Lower leg skin (tissue), 3 donors: ENCODE measurements around the gene ZNF524.

Experiments used
- CTCF ChIP-seq, 3 donors: fragments of 450-650 bp; IDR thresholded peaks; one replicate each; pipeline ENCODE4 v1.5.1; 2016; ENCODE audit warnings: antibody characterized with exemption in 3 of 3, mild to moderate bottlenecking in 3 of 3, moderate library complexity in 2 of 3
- POLR2A ChIP-seq, 2 donors: fragments of 450-650 bp; IDR thresholded peaks; one replicate each; pipeline ENCODE4 v1.6.1; 2016 to 2017; ENCODE audit warnings: antibody characterized with exemption in 2 of 2, mild to moderate bottlenecking in 1 of 2, moderate library complexity in 1 of 2

GRCh38 chr19:55640577-55641425 is 40.7 kb downstream of the ZNF524 start, which contains the start of gene ZNF580:
- TF ChIP-seq CTCF (IDR thresholded peaks at IDR 0.05) (no peak), POLR2A (IDR thresholded peaks at IDR 0.05) (no peak)
